Sigmoid colon (tissue), 4 donors: ENCODE results near the gene DHX29.

Experiments used
- CTCF ChIP-seq, 4 experiments: fragments of 450-650 bp in 3 of 4; fragments of 200-600 bp in 1 of 4; IDR thresholded peaks; one replicate each; pipeline ENCODE4 v1.5.1; 2016 to 2019; ENCODE audit warnings: antibody characterized with exemption in 4 of 4, mild to moderate bottlenecking in 3 of 4, moderate library complexity in 2 of 4
- EP300 ChIP-seq, 4 donors: sonication (generic); formaldehyde crosslinking; IDR thresholded peaks; one replicate each; pipeline ENCODE4 v1.6.1; 2017; ENCODE audit warnings: antibody characterized with exemption in 4 of 4
- POLR2A ChIP-seq, 2 donors: fragments of 450-650 bp; IDR thresholded peaks; one replicate each; pipeline ENCODE4 v1.6.1; 2016; ENCODE audit warnings: antibody characterized with exemption in 2 of 2, mild to moderate bottlenecking in 2 of 2, moderate library complexity in 2 of 2

GRCh38 chr5:55327281-55327680 is 19.8 kb upstream of the DHX29 start:
- TF ChIP-seq POLR2A (IDR thresholded peaks at IDR 0.05) (no peak), CTCF (IDR thresholded peaks at IDR 0.05) (no peak), EP300 (IDR thresholded peaks at IDR 0.05) (no peak)
